Measurements from ENCODE around the gene HDAC4.

DNA sequence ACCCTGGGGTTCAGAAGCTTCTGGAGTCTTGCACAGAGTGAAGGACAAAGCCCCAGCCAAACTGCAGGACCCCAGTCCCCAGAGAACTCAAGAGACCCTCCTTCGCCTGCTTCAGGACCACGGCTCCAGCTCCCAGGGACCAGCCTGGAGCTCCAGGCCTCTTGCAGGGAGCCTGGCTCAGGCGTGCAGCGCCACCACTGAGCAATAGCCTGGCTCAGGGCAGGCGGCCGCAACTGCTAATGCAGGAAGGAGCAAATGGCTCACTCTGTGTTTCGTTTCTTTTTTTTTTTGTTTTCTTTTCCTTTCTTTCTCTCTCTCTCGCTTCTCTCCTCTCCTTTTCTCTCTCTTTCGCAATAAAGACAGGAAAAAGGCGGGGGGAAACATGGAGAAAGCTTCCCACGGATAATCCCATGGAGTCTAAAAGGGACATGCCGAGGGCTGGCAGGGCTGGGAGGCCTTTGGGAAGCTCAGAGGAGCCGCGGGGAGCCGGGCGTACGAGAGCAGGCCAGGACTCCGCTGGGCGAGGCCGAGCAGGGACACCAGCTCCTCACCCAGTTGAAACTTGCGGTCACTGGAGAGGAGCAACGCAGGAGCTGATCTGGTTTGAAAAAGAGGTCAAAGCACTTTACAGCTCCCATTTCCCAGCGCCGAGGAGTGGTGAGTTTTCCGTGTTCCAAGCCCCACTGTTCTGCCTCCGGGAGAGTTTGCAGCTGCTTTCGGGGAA, 308.1 kb downstream of the HDAC4 start:
- TF ChIP-seq CTCF (IDR thresholded peaks at IDR 0.05; ENCODE audit: poor library complexity) (no peak), EZH2phosphoT487 (IDR thresholded peaks at IDR 0.05; ENCODE audit: low read depth, severe bottlenecking, unreplicated experiment) (no peak)
